GM23338 (cell line): Measurements from ENCODE around the gene RORC. TPM values are rescaled to one million over a fixed set of nuclear protein-coding genes. Genes with fewer than 3 reads are reported as not detected.

Experiments used
- ATAC-seq: fragments of 200-7000 bp; cut with Tn5 transposase; 3 replicates; pipeline ENCODE4 v1.9.1; 2020
- DNase-seq: peaks from one replicate; pipeline ENCODE4 v3.0.0-alpha.2; 2015; ENCODE audit warnings: low spot score
- H2AFZ ChIP-seq: fragments of 200-600 bp; sonication (generic); 2 replicates; pipeline ENCODE4 v1.8.0; 2016; ENCODE audit warnings: antibody characterized with exemption, mild to moderate bottlenecking, moderate library complexity
- H3F3A ChIP-seq: fragments of 200-600 bp; sonication (generic); replicated peaks from 2 replicates; pipeline ENCODE4 v1.8.0; 2017; ENCODE audit warnings: antibody characterized with exemption, mixed run types, low read depth
- H3K27ac ChIP-seq: fragments of 200-600 bp; sonication (generic); 2 replicates; pipeline ENCODE4 v1.6.1; 2016; ENCODE audit warnings: low read depth
- H3K27me3 ChIP-seq: fragments of 200-600 bp; sonication (generic); 2 replicates; pipeline ENCODE4 v1.8.0; 2016; ENCODE audit warnings: mild to moderate bottlenecking, mixed run types, moderate library complexity; ENCODE audit not compliant: insufficient read depth
- H3K36me3 ChIP-seq: fragments of 200-600 bp; sonication (generic); 2 replicates; pipeline ENCODE4 v1.8.0; 2016; ENCODE audit warnings: mild to moderate bottlenecking; ENCODE audit not compliant: insufficient read depth
- H3K4me1 ChIP-seq: fragments of 200-600 bp; sonication (generic); 2 replicates; pipeline ENCODE4 v1.8.0; 2016; ENCODE audit warnings: mild to moderate bottlenecking, moderate library complexity; ENCODE audit not compliant: insufficient read depth
- H3K4me2 ChIP-seq: fragments of 200-600 bp; sonication (generic); 2 replicates; pipeline ENCODE4 v1.7.1; 2017; ENCODE audit warnings: mixed run types
- H3K4me3 ChIP-seq: fragments of 200-600 bp; sonication (generic); 2 replicates; pipeline ENCODE4 v1.6.1; 2016; ENCODE audit warnings: mixed run types
- H3K79me2 ChIP-seq: fragments of 200-600 bp; sonication (generic); replicated peaks from 2 replicates; pipeline ENCODE4 v1.8.0; 2017; ENCODE audit warnings: mild to moderate bottlenecking; ENCODE audit not compliant: insufficient read depth
- H3K9me2 ChIP-seq: fragments of 200-600 bp; sonication (generic); 2 replicates; pipeline ENCODE4 v1.8.0; 2017; ENCODE audit not compliant: insufficient read depth
- H4K20me1 ChIP-seq: fragments of 200-600 bp; sonication (generic); replicated peaks from 2 replicates; pipeline ENCODE4 v1.8.0; 2017; ENCODE audit warnings: mild to moderate bottlenecking; ENCODE audit not compliant: insufficient read depth
- H3K27ac Mint-ChIP-seq: 2 replicates; pipeline ENCODE4 v1.8.0; 2020; ENCODE audit warnings: inconsistent platforms, mild to moderate bottlenecking, moderate library complexity, mixed read lengths
- H3K27me3 Mint-ChIP-seq: 3 replicates; pipeline ENCODE4 v1.8.0; 2022; ENCODE audit warnings: low read depth, mild to moderate bottlenecking, moderate library complexity, mixed read lengths, inconsistent platforms; ENCODE audit not compliant: insufficient read depth, poor library complexity
- H3K36me3 Mint-ChIP-seq: 3 replicates; pipeline ENCODE4 v1.8.0; 2021; ENCODE audit warnings: low read depth, mild to moderate bottlenecking, inconsistent platforms, moderate library complexity, mixed read lengths
- H3K4me1 Mint-ChIP-seq: 3 replicates; pipeline ENCODE4 v1.8.0; 2020; ENCODE audit warnings: mild to moderate bottlenecking, inconsistent platforms, mixed read lengths
- H3K4me3 Mint-ChIP-seq: 3 replicates; pipeline ENCODE4 v1.8.0; 2021; ENCODE audit warnings: moderate library complexity, mild to moderate bottlenecking, inconsistent platforms, mixed read lengths
- H3K9me3 Mint-ChIP-seq: 3 replicates; pipeline ENCODE4 v1.8.0; 2020; ENCODE audit warnings: moderate library complexity, mild to moderate bottlenecking, inconsistent platforms, mixed read lengths
- CREB1 ChIP-seq: fragments of 250-450 bp; sonication (Bioruptor Pico); IDR thresholded peaks from 2 replicates; pipeline ENCODE4 v1.5.0; 2020; ENCODE audit warnings: low read depth, mild to moderate bottlenecking, moderate library complexity
- EZH2 ChIP-seq: fragments of 200-600 bp; sonication (generic); IDR thresholded peaks from one replicate; pipeline ENCODE4 v1.8.0; 2017; ENCODE audit warnings: antibody characterized with exemption, mild to moderate bottlenecking, low read depth; ENCODE audit not compliant: unreplicated experiment
- EZH2phosphoT487 ChIP-seq: fragments of 200-600 bp; sonication (generic); IDR thresholded peaks from one replicate; pipeline ENCODE4 v1.8.1; 2018; ENCODE audit warnings: antibody characterized with exemption; ENCODE audit not compliant: unreplicated experiment
- NANOG ChIP-seq: IDR thresholded peaks from 2 replicates; pipeline ENCODE4 v1.6.1; 2016; ENCODE audit warnings: antibody characterized with exemption, borderline replicate concordance
- POLR2AphosphoS5 ChIP-seq: IDR thresholded peaks from 2 replicates; pipeline ENCODE4 v1.6.1; 2016; ENCODE audit warnings: antibody characterized with exemption, low read depth
- STAT1 ChIP-seq: IDR thresholded peaks from one replicate; pipeline ENCODE4 v1.6.1; 2016; ENCODE audit warnings: antibody characterized with exemption; ENCODE audit not compliant: unreplicated experiment
- ZNF114 ChIP-seq: fragments of 250-450 bp; sonication (Bioruptor Pico); IDR thresholded peaks from 2 replicates; pipeline ENCODE4 v1.5.0; 2020; ENCODE audit warnings: mild to moderate bottlenecking, moderate library complexity
- ZNF331 ChIP-seq: fragments of 250-450 bp; sonication (Bioruptor Pico); IDR thresholded peaks from 2 replicates; pipeline ENCODE4 v1.5.0; 2020; ENCODE audit warnings: low read depth, mild to moderate bottlenecking, moderate library complexity
- polyA plus RNA-seq: library from polyadenylated mRNA; unstranded; fragments of >200 nt; fragmentation: Nextera tagmentation; extraction: Ambion mirVana; gene quantifications from 2 replicates; pipeline ENCODE4 v1.2.1, GENCODE V29; 2016
- total RNA-seq: library from RNA; depleted of rRNA; stranded (reverse); fragments of >200 nt; shearing (Covaris generic); gene quantifications from 2 replicates; pipeline ENCODE4 v1.2.3, GENCODE V29; 2014
- TF ChIP-seq, protein P1 (sequence below): fragments of 250-450 bp; sonication (Bioruptor Pico); IDR thresholded peaks from 2 replicates; pipeline ENCODE4 v1.5.0; 2020; ENCODE audit warnings: mild to moderate bottlenecking, moderate library complexity
- TF ChIP-seq, protein P2 (sequence below): IDR thresholded peaks from one replicate; pipeline ENCODE4 v1.6.1; 2018; ENCODE audit warnings: antibody characterized with exemption; ENCODE audit not compliant: unreplicated experiment

RORC gene
- total and polyA plus RNA-seq, 2 experiments from 2014 or later, result 0.29 to 0.97 TPM

GRCh38 chr1:151835596-151835995 is 4.0 kb upstream of the RORC start:
- H3K4me2 ChIP-seq, result no peak overlapping the region
- ATAC-seq (no peak), DNase-seq (no peak)
- peaks cover 30% of the 10 kb centered on the region for H3K4me1 Mint-ChIP-seq
- no peaks in the 10 kb centered on the region; the same call in 2 of the 3 replicates for H3K36me3 Mint-ChIP-seq
- H3K4me3 Mint-ChIP-seq, result no peak overlapping the region
- peaks cover 5% of the 10 kb centered on the region; the same call in 1 of the 2 replicates for H3F3A ChIP-seq
- H2AFZ ChIP-seq, result no peak overlapping the region
- peaks cover 4% of the 10 kb centered on the region; the same call in 2 of the 3 replicates for H3K9me3 Mint-ChIP-seq
- no peak overlapping the region for H3K27ac ChIP-seq
- no peaks in the 10 kb centered on the region for H4K20me1 ChIP-seq
- H3K4me1 ChIP-seq, result peaks cover 21% of the 10 kb centered on the region
- no peaks in the 10 kb centered on the region for H3K9me2 ChIP-seq
- H3K27ac Mint-ChIP-seq, result no peak overlapping the region
- peaks cover 33% of the 10 kb centered on the region for H3K27me3 Mint-ChIP-seq
- H3K4me3 ChIP-seq, result no peak overlapping the region
- H3K79me2 ChIP-seq, result no peaks in the 10 kb centered on the region
- no peaks in the 10 kb centered on the region for H3K36me3 ChIP-seq
- TF ChIP-seq STAT1, result no peak
- no peak for TF ChIP-seq EZH2
- no peak for TF ChIP-seq NANOG
- no peak for TF ChIP-seq ZNF114 (CRISPR knock-in tag)
- TF ChIP-seq ZNF331 (CRISPR knock-in tag), result no peak
- TF ChIP-seq CREB1 (CRISPR knock-in tag), result no peak
- TF ChIP-seq POLR2AphosphoS5, result no peak
- TF ChIP-seq, protein P1, sequence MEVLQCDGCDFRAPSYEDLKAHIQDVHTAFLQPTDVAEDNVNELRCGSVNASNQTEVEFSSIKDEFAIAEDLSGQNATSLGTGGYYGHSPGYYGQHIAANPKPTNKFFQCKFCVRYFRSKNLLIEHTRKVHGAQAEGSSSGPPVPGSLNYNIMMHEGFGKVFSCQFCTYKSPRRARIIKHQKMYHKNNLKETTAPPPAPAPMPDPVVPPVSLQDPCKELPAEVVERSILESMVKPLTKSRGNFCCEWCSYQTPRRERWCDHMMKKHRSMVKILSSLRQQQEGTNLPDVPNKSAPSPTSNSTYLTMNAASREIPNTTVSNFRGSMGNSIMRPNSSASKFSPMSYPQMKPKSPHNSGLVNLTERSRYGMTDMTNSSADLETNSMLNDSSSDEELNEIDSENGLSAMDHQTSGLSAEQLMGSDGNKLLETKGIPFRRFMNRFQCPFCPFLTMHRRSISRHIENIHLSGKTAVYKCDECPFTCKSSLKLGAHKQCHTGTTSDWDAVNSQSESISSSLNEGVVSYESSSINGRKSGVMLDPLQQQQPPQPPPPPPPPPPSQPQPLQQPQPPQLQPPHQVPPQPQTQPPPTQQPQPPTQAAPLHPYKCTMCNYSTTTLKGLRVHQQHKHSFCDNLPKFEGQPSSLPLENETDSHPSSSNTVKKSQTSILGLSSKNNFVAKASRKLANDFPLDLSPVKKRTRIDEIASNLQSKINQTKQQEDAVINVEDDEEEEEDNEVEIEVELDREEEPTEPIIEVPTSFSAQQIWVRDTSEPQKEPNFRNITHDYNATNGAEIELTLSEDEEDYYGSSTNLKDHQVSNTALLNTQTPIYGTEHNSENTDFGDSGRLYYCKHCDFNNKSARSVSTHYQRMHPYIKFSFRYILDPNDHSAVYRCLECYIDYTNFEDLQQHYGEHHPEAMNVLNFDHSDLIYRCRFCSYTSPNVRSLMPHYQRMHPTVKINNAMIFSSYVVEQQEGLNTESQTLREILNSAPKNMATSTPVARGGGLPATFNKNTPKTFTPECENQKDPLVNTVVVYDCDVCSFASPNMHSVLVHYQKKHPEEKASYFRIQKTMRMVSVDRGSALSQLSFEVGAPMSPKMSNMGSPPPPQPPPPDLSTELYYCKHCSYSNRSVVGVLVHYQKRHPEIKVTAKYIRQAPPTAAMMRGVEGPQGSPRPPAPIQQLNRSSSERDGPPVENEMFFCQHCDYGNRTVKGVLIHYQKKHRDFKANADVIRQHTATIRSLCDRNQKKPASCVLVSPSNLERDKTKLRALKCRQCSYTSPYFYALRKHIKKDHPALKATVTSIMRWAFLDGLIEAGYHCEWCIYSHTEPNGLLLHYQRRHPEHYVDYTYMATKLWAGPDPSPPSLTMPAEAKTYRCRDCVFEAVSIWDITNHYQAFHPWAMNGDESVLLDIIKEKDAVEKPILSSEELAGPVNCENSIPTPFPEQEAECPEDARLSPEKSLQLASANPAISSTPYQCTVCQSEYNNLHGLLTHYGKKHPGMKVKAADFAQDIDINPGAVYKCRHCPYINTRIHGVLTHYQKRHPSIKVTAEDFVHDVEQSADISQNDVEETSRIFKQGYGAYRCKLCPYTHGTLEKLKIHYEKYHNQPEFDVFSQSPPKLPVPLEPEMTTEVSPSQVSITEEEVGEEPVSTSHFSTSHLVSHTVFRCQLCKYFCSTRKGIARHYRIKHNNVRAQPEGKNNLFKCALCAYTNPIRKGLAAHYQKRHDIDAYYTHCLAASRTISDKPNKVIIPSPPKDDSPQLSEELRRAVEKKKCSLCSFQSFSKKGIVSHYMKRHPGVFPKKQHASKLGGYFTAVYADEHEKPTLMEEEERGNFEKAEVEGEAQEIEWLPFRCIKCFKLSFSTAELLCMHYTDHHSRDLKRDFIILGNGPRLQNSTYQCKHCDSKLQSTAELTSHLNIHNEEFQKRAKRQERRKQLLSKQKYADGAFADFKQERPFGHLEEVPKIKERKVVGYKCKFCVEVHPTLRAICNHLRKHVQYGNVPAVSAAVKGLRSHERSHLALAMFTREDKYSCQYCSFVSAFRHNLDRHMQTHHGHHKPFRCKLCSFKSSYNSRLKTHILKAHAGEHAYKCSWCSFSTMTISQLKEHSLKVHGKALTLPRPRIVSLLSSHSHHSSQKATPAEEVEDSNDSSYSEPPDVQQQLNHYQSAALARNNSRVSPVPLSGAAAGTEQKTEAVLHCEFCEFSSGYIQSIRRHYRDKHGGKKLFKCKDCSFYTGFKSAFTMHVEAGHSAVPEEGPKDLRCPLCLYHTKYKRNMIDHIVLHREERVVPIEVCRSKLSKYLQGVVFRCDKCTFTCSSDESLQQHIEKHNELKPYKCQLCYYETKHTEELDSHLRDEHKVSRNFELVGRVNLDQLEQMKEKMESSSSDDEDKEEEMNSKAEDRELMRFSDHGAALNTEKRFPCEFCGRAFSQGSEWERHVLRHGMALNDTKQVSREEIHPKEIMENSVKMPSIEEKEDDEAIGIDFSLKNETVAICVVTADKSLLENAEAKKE (CRISPR knock-in tag), result no peak
- no peak for TF ChIP-seq EZH2phosphoT487
- TF ChIP-seq, protein P2, sequence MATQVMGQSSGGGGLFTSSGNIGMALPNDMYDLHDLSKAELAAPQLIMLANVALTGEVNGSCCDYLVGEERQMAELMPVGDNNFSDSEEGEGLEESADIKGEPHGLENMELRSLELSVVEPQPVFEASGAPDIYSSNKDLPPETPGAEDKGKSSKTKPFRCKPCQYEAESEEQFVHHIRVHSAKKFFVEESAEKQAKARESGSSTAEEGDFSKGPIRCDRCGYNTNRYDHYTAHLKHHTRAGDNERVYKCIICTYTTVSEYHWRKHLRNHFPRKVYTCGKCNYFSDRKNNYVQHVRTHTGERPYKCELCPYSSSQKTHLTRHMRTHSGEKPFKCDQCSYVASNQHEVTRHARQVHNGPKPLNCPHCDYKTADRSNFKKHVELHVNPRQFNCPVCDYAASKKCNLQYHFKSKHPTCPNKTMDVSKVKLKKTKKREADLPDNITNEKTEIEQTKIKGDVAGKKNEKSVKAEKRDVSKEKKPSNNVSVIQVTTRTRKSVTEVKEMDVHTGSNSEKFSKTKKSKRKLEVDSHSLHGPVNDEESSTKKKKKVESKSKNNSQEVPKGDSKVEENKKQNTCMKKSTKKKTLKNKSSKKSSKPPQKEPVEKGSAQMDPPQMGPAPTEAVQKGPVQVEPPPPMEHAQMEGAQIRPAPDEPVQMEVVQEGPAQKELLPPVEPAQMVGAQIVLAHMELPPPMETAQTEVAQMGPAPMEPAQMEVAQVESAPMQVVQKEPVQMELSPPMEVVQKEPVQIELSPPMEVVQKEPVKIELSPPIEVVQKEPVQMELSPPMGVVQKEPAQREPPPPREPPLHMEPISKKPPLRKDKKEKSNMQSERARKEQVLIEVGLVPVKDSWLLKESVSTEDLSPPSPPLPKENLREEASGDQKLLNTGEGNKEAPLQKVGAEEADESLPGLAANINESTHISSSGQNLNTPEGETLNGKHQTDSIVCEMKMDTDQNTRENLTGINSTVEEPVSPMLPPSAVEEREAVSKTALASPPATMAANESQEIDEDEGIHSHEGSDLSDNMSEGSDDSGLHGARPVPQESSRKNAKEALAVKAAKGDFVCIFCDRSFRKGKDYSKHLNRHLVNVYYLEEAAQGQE, result no peak
- H3K27me3 ChIP-seq, result peaks cover 30% of the 10 kb centered on the region
